Calu3 (cell line): ENCODE data around the gene SOCS6. TPM values are rescaled to one million over a fixed set of nuclear protein-coding genes. Genes with fewer than 3 reads are reported as not detected.

Experiments
- BruUV-seq: library from RNA; stranded (reverse); fragments of 400-500 nt; replicated peaks from 2 replicates; lab custom pipeline; 2021; lab: Mats Ljungman, UMichigan
- CTCF ChIA-PET: fragments of 300-600 bp; sonication (Branson Sonifier 250); formaldehyde crosslinking; loops from one replicate; lab custom pipeline; 2022; ENCODE audit warnings: antibody characterized with exemption; lab: Charles Lee
- DNase-seq: peaks from one replicate; pipeline ENCODE4 v3.0.0; 2022
- H3K27ac Mint-ChIP-seq: one replicate; pipeline ENCODE4 v1.8.0; 2022; ENCODE audit warnings: mixed read lengths; ENCODE audit not compliant: unreplicated experiment
- H3K27me3 Mint-ChIP-seq: one replicate; pipeline ENCODE4 v1.8.0; 2022; ENCODE audit warnings: mixed read lengths; ENCODE audit not compliant: unreplicated experiment
- H3K36me3 Mint-ChIP-seq: one replicate; pipeline ENCODE4 v1.8.0; 2022; ENCODE audit warnings: mild to moderate bottlenecking, moderate library complexity, mixed read lengths; ENCODE audit not compliant: insufficient read depth, unreplicated experiment
- H3K4me1 Mint-ChIP-seq: one replicate; pipeline ENCODE4 v1.8.0; 2022; ENCODE audit warnings: mild to moderate bottlenecking, low read depth, mixed read lengths; ENCODE audit not compliant: unreplicated experiment
- H3K4me3 Mint-ChIP-seq: one replicate; pipeline ENCODE4 v1.8.0; 2022; ENCODE audit warnings: mild to moderate bottlenecking, low read depth, moderate library complexity, mixed read lengths; ENCODE audit not compliant: unreplicated experiment
- H3K9me3 Mint-ChIP-seq: one replicate; pipeline ENCODE4 v1.8.0; 2022; ENCODE audit warnings: low read depth, mixed read lengths; ENCODE audit not compliant: unreplicated experiment
- intact Hi-C: fragments of 100-400 bp; cut with micrococcal nuclease; formaldehyde crosslinking; loops from one replicate; pipeline ENCODE4 v1.10.0; 2022; ENCODE audit not compliant: unreplicated experiment
- total RNA-seq: library from RNA; stranded (reverse); gene quantifications from 2 replicates; pipeline ENCODE4 v1.2.3, GENCODE V29; 2022
- TF ChIP-seq, protein P1 (sequence below): fragments of 200-600 bp; IDR thresholded peaks from one replicate; pipeline ENCODE4 v1.8.0; 2022; ENCODE audit warnings: antibody characterized with exemption; ENCODE audit not compliant: unreplicated experiment

The SOCS6 gene
- total RNA-seq, 1 experiment from 2014 or later = 33.0 TPM

DNA sequence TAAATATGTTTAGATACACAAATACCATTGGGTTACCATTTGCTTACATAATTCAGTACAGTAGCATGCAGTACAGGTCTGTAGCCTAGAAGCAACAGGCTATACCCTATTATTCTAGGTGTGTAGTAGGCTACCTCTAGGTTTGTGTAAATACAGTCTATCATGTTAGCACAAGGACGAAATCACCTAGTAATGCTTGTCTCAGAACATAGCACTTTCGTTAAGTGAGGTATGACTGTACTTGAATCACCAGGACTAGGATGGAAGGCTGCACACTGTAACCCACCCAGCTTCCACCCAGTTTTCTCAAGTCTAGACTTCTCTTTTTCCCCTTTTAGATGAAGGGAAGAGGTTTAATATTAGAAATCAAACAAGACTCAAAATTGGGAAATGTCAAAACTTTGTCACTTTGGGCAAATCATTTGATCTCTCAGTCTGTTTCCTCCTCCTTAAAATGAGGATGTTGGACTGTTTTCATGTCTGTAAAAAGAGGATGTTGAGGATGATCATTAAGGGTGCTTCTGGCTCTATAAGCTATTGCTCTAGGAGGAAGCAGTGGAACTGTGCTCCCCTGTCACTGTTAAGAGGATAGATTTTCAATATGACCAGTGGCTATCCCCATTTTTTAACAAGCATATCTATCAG, 3.7 kb upstream of the SOCS6 start:
- peaks cover 6% of the 10 kb centered on the region for H3K9me3 Mint-ChIP-seq
- H3K36me3 Mint-ChIP-seq = peaks cover 29% of the 10 kb centered on the region
- CTCF ChIA-PET = no interaction called here
- BruUV-seq = no TSS peak
- peaks cover 31% of the 10 kb centered on the region for H3K4me1 Mint-ChIP-seq
- H3K27ac Mint-ChIP-seq = no peak overlapping the region
- intact Hi-C loops = loop anchor here (5.0 kb wide), 1 partner anchor 43 kb away; no protein-coding TSS in a partner anchor
- TF ChIP-seq, protein P1, sequence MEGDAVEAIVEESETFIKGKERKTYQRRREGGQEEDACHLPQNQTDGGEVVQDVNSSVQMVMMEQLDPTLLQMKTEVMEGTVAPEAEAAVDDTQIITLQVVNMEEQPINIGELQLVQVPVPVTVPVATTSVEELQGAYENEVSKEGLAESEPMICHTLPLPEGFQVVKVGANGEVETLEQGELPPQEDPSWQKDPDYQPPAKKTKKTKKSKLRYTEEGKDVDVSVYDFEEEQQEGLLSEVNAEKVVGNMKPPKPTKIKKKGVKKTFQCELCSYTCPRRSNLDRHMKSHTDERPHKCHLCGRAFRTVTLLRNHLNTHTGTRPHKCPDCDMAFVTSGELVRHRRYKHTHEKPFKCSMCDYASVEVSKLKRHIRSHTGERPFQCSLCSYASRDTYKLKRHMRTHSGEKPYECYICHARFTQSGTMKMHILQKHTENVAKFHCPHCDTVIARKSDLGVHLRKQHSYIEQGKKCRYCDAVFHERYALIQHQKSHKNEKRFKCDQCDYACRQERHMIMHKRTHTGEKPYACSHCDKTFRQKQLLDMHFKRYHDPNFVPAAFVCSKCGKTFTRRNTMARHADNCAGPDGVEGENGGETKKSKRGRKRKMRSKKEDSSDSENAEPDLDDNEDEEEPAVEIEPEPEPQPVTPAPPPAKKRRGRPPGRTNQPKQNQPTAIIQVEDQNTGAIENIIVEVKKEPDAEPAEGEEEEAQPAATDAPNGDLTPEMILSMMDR = no peak
- no peak for DNase-seq
- H3K4me3 Mint-ChIP-seq = no peak overlapping the region
- H3K27me3 Mint-ChIP-seq = no peaks in the 10 kb centered on the region

DNA sequence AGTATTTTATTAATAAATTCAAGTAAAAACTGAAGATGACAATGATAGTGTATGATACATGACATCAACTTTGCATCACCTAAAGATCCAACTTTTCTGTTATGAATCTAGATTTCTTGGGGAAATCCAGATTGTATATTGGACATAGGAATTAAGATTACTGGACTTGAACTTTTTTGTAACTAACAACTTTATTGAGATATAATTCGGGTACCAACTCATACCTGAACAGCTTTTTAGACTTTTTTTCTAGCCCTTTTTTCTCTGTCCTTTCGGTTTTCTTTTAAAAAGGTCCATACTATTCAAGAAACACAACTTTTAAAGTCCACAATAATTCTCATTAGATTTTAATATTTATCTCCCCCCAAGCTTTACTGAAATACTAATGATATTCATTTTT, 1.1 kb upstream of the SOCS6 start:
- CTCF ChIA-PET = interaction anchor here (0.7 kb wide), 2 partner anchors 11 to 1725 kb away, joined by 3 to 5 read pairs; no protein-coding TSS in a partner anchor
- BruUV-seq = no TSS peak

DNA sequence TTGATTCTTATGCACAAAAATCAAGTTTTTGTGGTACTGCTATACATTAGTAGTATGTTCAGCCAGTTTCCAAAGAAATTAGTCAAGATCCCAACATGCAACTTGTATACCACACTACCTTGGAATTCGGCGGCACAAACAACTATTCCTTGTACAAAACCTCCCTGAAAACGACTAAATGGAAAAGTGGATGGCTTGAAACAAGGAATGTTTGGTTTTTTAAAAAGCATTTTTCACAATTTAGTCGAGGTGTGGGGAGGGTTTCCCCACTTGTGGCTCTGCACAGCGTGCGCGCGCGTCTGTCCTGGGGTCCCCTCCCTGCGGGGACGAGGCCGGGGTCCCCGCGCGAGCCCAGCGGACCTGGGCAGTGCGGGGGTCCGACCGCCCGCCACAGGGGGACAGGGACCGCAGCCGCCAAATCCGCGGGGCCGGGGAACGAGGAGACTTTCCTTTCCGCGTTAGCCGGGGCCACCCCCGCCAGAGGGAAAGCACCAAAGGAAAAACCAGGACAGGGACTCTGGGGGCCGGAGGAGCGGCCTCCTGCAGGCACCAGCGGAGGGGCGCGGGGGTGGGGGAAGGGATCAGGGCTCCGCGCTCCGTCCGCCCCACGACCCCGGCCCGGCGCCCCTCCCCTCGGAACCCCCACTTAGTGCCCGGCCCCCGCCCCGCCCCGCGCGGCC, 534 bp upstream of the SOCS6 start:
- intact Hi-C loops = loop anchor here (5.0 kb wide), 1 partner anchor 46 kb away; no protein-coding TSS in a partner anchor
- peak; percentile 51 for DNase-seq
- no peaks in the 10 kb centered on the region for H3K27me3 Mint-ChIP-seq
- peaks cover 52% of the 10 kb centered on the region for H3K36me3 Mint-ChIP-seq
- peak overlapping the region; percentile 77 for H3K4me3 Mint-ChIP-seq
- no peaks in the 10 kb centered on the region for H3K9me3 Mint-ChIP-seq
- CTCF ChIA-PET = no interaction called here
- peaks cover 52% of the 10 kb centered on the region for H3K4me1 Mint-ChIP-seq
- TF ChIP-seq, protein P1 = no peak
- no peak overlapping the region for H3K27ac Mint-ChIP-seq
- BruUV-seq = no TSS peak

More for the DNA sequence above, 1.1 kb upstream of the SOCS6 start:
- peaks cover 46% of the 10 kb centered on the region for H3K4me1 Mint-ChIP-seq
- TF ChIP-seq, protein P1 = no peak
- peak overlapping the region; percentile 77 for H3K4me3 Mint-ChIP-seq
- peaks cover 51% of the 10 kb centered on the region for H3K36me3 Mint-ChIP-seq
- intact Hi-C loops = loop anchor here (5.0 kb wide), 1 partner anchor 45 kb away; no protein-coding TSS in a partner anchor
- DNase-seq = no peak
- H3K27ac Mint-ChIP-seq = no peak overlapping the region
- no peaks in the 10 kb centered on the region for H3K9me3 Mint-ChIP-seq
- no peaks in the 10 kb centered on the region for H3K27me3 Mint-ChIP-seq

DNA sequence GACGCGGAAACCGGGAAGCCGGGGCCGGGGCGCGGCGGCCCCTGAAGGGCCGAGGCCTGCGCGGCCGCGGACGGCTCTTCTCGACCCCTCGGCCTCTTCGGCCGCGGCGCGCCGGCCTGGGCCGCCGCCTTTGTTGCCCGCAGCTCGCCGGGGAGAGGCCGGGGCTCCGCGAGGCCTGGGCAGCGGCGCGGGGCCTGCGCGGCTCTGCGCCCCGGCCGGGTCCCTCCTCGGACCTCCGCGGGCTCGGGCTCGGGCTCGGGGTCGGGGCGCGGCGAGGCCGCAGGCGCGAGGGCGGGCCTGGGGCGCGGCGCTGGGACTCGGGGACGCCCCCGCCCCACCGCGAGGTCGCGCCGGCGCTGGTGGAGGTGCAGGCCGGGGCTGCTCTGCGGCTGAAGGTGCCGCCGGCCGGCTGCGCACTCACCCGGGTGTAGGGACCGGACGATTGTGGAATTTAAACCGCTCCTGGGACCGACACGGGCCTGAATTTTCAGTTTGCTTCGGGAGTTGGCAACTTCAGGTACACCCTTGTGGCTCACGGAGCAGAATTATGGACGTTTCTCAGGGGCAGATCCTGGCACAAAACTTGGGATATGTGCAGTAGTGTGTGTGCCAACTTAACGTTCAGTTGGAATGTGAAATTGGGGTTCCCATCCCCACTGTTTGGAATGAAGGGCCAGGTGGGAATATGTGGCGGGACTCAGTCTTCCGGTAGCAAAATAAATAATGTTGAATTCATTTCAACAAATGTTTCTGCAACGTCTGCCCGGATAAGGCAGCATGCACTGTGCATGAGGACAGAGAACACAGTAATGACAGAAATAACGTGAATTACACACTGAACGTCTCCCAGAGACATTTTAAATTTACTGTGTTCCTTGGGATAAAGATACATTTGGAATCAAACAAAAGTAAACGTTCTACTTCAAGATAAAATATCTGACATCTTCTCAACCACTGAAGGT, 787 bp downstream of the SOCS6 start:
- peak overlapping the region; percentile 77 for H3K4me3 Mint-ChIP-seq
- H3K9me3 Mint-ChIP-seq = no peaks in the 10 kb centered on the region
- H3K27ac Mint-ChIP-seq = peak overlapping the region; percentile 89
- CTCF ChIA-PET = interaction anchor here (0.6 kb wide), 1 partner anchor 103 kb away, joined by 4 read pairs; no protein-coding TSS in a partner anchor
- intact Hi-C loops = loop anchor here (5.0 kb wide), 3 partner anchors 47 to 133 kb away; no protein-coding TSS in a partner anchor
- peaks cover 52% of the 10 kb centered on the region for H3K36me3 Mint-ChIP-seq
- peaks cover 63% of the 10 kb centered on the region for H3K4me1 Mint-ChIP-seq
- TF ChIP-seq, protein P1 = no peak
- no TSS peak for BruUV-seq
- H3K27me3 Mint-ChIP-seq = no peaks in the 10 kb centered on the region
- peak; percentile 44 for DNase-seq
